HFFc6 (cell line): ENCODE results near the gene HERPUD1. TPM values are rescaled to one million over a fixed set of nuclear protein-coding genes. Genes with fewer than 3 reads are reported as not detected.
A peak's percentile ranks its signal among the peaks of the same experiment; 100 is the strongest.

Experiments
- DNase-seq: peaks from one replicate; pipeline ENCODE4 v3.0.0-alpha.2; 2018
- H3K27ac Mint-ChIP-seq: 2 replicates; pipeline ENCODE4 v1.8.0; 2020; ENCODE audit warnings: mild to moderate bottlenecking, mixed read lengths
- H3K27me3 Mint-ChIP-seq: 2 replicates; pipeline ENCODE4 v1.8.0; 2021; ENCODE audit warnings: mild to moderate bottlenecking, moderate library complexity, mixed read lengths; ENCODE audit not compliant: insufficient read depth
- H3K36me3 Mint-ChIP-seq: 2 replicates; pipeline ENCODE4 v1.8.0; 2021; ENCODE audit warnings: low read depth, mixed read lengths
- H3K4me1 Mint-ChIP-seq: 2 replicates; pipeline ENCODE4 v1.8.0; 2020; ENCODE audit warnings: low read depth, mixed read lengths
- H3K4me3 Mint-ChIP-seq: 2 replicates; pipeline ENCODE4 v1.8.0; 2020; ENCODE audit warnings: mild to moderate bottlenecking, moderate library complexity, mixed read lengths
- H3K9me3 Mint-ChIP-seq: 2 replicates; pipeline ENCODE4 v1.8.0; 2020; ENCODE audit warnings: mild to moderate bottlenecking, mixed read lengths
- CTCF ChIP-seq: fragments of 200-600 bp; sonication (generic); IDR thresholded peaks from 2 replicates; pipeline ENCODE4 v1.5.0; 2021; ENCODE audit warnings: antibody characterized with exemption, mild to moderate bottlenecking
- total RNA-seq, 6 experiments: library from RNA; stranded (reverse); fragmentation: NEBNext Ultra II Directional; extraction: Animal tissue kit (Norgen Biotek cat#: 25700); gene quantifications; 2 replicates in 1 of 6; 3 replicates in 5 of 6; pipeline ENCODE4 v1.2.3, GENCODE V29; 2021

The HERPUD1 gene
- total RNA-seq, 6 experiments from 2014 or later, result 87.9 to 109 (median 96.9) TPM

DNA sequence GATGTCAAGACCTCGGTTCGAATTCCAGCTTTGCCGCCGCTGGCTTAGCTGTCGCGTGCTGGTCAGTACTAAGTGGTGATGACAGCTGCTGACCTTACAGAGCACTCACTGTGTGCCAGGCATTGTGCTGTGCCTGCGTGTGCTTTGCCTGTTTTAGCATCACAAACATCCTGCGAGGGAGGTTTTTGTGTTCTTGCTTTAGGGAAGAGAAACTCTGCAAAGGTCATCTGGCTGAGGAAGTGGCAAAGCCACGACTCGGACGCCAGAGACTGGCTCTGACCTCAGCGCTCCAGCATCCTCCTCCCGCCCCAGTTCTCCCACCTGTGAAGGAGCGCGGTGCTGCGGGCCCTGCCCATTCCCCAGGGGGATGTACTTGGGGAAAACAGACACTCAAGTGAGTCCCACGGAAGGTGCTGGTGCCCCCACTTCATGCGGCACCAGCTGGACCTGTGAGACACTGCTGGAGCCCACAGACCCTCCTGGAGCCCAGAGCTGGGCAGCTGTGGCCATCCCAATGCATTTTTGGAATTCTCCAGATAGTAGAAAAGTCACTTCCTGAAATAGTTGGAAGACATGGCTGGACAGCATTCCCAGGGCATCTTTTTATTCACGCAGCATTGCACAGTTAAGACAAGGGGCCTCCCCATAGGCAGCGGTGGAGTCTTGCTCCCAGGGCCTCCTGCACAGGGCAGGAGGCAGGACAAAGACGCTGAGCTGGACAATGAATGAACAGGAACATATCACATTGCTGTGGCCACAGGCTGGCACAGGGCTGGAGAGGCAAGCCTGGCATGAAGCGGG is 20.0 kb upstream of the HERPUD1 start:
- Mint-ChIP-seq H3K36me3 (no peaks in the 10 kb centered on the region), H3K9me3 (no peaks in the 10 kb centered on the region), H3K27ac (no peak overlapping the region), H3K4me3 (no peak overlapping the region), H3K27me3 (peaks cover 10% of the 10 kb centered on the region), H3K4me1 (peaks cover 49% of the 10 kb centered on the region)
- no peak for DNase-seq
- TF ChIP-seq CTCF, result no peak

DNA sequence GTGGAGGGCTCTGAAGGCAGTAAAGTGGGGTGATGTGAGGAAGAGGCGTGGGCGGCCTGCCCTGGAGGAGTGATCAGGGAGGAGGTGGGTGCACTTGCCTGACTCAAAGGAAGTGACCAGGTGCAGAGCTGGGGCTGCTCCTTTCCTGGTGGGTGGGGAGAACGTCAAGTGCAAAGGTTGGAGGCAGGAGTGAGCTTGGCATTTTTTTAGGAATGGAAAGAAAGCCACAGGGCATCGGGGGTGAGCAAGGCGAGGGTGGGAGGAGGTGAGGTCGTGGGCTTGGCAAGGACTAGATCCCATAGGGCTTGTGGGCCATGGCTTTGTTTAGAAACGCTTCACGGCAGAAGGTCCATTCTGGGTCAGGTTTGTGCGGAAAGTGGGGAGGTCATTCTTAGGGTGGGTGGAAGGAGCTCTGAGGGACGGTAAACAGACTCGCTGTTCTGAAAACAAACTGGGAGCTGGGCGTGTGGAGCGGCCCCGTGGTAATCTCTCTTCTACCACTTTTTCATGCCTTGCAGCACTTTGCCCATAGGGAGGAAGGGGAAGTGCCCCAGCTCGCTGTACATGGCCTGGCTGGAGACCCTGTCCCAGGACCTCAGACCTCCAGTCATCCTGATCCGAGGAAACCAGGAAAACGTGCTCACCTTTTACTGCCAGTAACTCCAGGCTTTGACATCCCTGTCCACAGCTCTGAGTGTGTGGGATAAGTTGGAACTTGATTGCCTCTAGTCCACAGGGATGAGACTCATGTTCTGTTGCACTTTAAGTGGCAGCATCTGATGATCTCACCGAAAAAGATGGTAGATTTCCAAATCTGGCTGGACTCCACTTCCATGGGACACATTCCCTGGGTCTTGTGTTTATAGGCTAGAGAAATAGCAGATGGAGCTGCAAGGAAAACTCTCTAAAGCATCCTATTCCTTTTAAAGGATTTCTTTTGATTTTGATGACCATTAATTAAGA is 18.9 kb upstream of the HERPUD1 start:
- TF ChIP-seq CTCF, result no peak
- H3K9me3 Mint-ChIP-seq, result no peaks in the 10 kb centered on the region
- DNase-seq, result peak; percentile 69
- H3K36me3 Mint-ChIP-seq, result no peaks in the 10 kb centered on the region
- H3K27ac Mint-ChIP-seq, result peak overlapping the region; percentile 33; the same call in 1 of the 2 replicates
- H3K27me3 Mint-ChIP-seq, result peaks cover 9% of the 10 kb centered on the region
- H3K4me1 Mint-ChIP-seq, result peaks cover 49% of the 10 kb centered on the region
- H3K4me3 Mint-ChIP-seq, result no peak overlapping the region

- Mint-ChIP-seq H3K9me3 (no peaks in the 10 kb centered on the region), H3K36me3 (no peaks in the 10 kb centered on the region), H3K27ac (no peak overlapping the region), H3K27me3 (peaks cover 8% of the 10 kb centered on the region), H3K4me3 (no peak overlapping the region), H3K4me1 (peaks cover 40% of the 10 kb centered on the region)
- no peak for TF ChIP-seq CTCF
- DNase-seq, result no peak
Measured at GRCh38 chr16:56914896-56915295, 17.0 kb upstream of the HERPUD1 start.

GRCh38 chr16:56915336-56916119 is 16.4 kb upstream of the HERPUD1 start:
- DNase-seq, result no peak
- Mint-ChIP-seq H3K9me3 (no peaks in the 10 kb centered on the region), H3K36me3 (no peaks in the 10 kb centered on the region), H3K4me1 (peaks cover 34% of the 10 kb centered on the region), H3K4me3 (no peak overlapping the region), H3K27me3 (peaks cover 11% of the 10 kb centered on the region), H3K27ac (no peak overlapping the region)
- no peak for TF ChIP-seq CTCF
